ENCODE measurements around the gene CDH6. TPM values are rescaled to one million over a fixed set of nuclear protein-coding genes. Genes with fewer than 3 reads are reported as not detected.

Gene CDH6
- total and polyA plus RNA-seq, 4 donors: 0.25 to 10.7 (median 4.4) TPM

DNA sequence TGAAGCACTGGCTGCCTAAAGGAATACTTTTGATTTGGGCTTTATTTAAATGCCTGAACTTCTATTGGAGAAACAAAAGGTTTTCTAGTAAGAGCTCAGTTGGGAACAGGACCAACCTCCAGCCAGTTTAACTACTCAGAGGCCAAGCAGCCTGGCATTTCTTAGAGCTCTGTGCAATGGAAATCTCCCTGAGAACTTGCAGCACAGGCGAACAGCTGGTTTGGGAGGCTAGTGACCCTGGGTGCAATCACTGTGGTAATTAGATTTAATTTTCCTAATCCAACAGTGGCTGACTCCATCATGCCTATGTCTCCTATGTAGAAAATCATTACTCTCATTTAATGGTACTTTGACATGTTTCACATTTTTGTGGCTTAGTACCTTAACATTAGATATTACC is 1.0 kb upstream of the CDH6 start:
- Histone ChIP-seq H3K4me3 (ENCODE audit: low read length in 2 of 2) (no peak overlapping the region), H3K27me3 (ENCODE audit: control insufficient read depth in 1 of 2, insufficient read depth in 2 of 2, low read length in 1 of 2) (no peaks in the 10 kb centered on the region), H3K27ac (ENCODE audit: low read depth in 1 of 2, low read length in 2 of 2) (no peak overlapping the region), H3K36me3 (ENCODE audit: control insufficient read depth in 1 of 2, insufficient read depth in 2 of 2, low read length in 1 of 2) (no peaks in the 10 kb centered on the region), H3K9me3 (ENCODE audit: control insufficient read depth, low read length) (no peaks in the 10 kb centered on the region), H3K4me1 (ENCODE audit: control insufficient read depth in 1 of 2, insufficient read depth in 2 of 2, low read length in 2 of 2) (no peaks in the 10 kb centered on the region)
- intact Hi-C loops (cut with DNase I): loop anchor here in 1 of 2 donors (10.0 kb wide), 1 partner anchor 318 kb away; no protein-coding TSS in a partner anchor
- no peak for DNase-seq
- WGBS, 2 donors: 70 to 76% methylated on average over 1 of the region's 1 CpG
- ATAC-seq (ENCODE audit: low FRiP score): no peak

DNA sequence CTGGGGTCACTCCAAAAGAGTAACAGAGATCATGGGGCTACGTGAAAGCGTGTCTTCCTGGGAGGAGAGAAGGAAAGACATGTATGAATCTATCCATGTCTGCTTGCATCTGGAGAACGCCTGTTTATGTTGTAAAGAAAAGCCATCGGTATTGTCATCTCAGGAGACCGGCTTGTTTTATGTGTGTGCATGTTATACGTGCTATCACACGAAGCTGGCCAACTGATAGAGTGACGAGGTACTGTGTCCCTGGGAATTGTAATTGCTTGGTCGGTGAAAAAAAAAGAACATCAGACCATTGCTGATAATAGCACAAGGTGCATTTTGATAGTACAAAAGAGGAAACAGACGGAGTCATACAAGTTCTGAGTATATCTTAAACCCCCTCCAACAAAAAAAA is 370 bp upstream of the CDH6 start:
- DNase-seq (no peak), ATAC-seq (ENCODE audit: low FRiP score) (no peak)
- H3K4me1 ChIP-seq (ENCODE audit: control insufficient read depth in 1 of 2, insufficient read depth in 2 of 2, low read length in 2 of 2): peaks cover 0 to 2% of the 10 kb centered on the region in 2 donors
- WGBS, 2 donors: 24 to 34% methylated on average over 10 of the region's 10 CpGs
- H3K36me3 ChIP-seq (ENCODE audit: control insufficient read depth in 1 of 2, insufficient read depth in 2 of 2, low read length in 1 of 2): no peaks in the 10 kb centered on the region
- peak overlapping the region; percentile 45 to 62 for H3K4me3 ChIP-seq (ENCODE audit: low read length in 2 of 2)
- no peak overlapping the region for H3K27ac ChIP-seq (ENCODE audit: low read depth in 1 of 2, low read length in 2 of 2)
- H3K9me3 ChIP-seq (ENCODE audit: control insufficient read depth, low read length): no peaks in the 10 kb centered on the region
- intact Hi-C loops (cut with DNase I): loop anchor here in 1 of 2 donors (10.0 kb wide), 1 partner anchor 318 kb away; no protein-coding TSS in a partner anchor
- no peaks in the 10 kb centered on the region for H3K27me3 ChIP-seq (ENCODE audit: control insufficient read depth in 1 of 2, insufficient read depth in 2 of 2, low read length in 1 of 2)

DNA sequence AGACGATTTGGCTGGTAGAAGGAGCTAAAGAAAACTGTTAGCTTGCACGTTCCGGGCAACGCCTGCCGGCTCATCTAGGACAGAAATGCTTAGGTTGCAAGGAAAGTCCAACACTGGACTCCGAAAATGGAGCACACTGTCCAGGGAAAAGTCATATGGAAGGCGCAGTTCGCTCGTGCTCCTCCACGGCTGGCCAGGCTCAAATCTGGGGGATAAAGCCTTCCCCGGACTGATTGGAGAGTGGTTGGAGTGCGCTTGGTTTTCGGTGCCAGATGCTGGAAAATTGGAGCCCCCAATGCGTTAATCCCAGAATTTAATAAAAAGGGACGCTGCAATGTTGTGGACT is 955 bp downstream of the CDH6 start:
- H3K27ac ChIP-seq (ENCODE audit: low read depth in 1 of 2, low read length in 2 of 2): no peak overlapping the region
- no peaks in the 10 kb centered on the region for H3K27me3 ChIP-seq (ENCODE audit: control insufficient read depth in 1 of 2, insufficient read depth in 2 of 2, low read length in 1 of 2)
- H3K36me3 ChIP-seq (ENCODE audit: control insufficient read depth in 1 of 2, insufficient read depth in 2 of 2, low read length in 1 of 2): no peaks in the 10 kb centered on the region
- peaks cover 0 to 2% of the 10 kb centered on the region in 2 donors for H3K4me1 ChIP-seq (ENCODE audit: control insufficient read depth in 1 of 2, insufficient read depth in 2 of 2, low read length in 2 of 2)
- no peaks in the 10 kb centered on the region for H3K9me3 ChIP-seq (ENCODE audit: control insufficient read depth, low read length)
- H3K4me3 ChIP-seq (ENCODE audit: low read length in 2 of 2): peak overlapping the region; percentile 45 to 62
- intact Hi-C loops (cut with DNase I): loop anchor here in 1 of 2 donors (10.0 kb wide), 1 partner anchor 320 kb away; no protein-coding TSS in a partner anchor
- 0 to 1% methylated on average over 15 of the region's 15 CpGs for WGBS, 2 donors
- ATAC-seq (ENCODE audit: low FRiP score) (peak; percentile 48), DNase-seq (no peak)

DNA sequence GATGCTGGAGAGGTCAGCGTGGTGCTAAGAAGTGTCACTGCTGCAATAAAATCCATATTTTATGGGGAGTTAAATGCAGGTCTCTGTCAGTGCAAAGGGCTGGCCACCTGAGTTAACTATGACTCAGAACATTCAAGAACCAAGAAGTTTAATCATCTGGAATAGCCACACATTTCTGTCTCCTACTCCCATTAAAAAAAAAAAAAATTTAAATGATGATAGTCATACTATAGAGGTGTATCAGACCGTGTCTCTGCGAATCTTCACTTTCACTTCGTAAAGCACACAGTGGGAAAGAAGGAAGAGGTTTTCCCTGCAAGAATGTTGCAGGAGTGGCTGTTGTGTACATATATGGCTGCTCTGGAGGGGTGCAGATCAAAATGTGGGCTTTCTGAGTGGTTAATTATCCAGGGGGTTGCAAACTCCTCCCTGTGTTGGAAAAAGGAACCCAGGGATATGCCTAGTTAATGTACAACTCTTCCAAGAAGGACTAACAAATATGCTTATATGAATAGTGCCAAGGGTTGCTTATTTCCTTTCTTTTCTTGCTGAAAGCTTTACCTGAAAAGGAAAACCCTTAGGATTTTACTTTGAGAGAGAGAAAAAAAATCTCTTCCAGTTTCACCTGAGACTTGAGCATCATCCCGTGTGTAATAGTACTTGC is 1.5 kb downstream of the CDH6 start:
- ATAC-seq (ENCODE audit: low FRiP score) (no peak), DNase-seq (no peak)
- intact Hi-C loops (cut with DNase I): loop anchor here in 1 of 2 donors (10.0 kb wide), 1 partner anchor 320 kb away; no protein-coding TSS in a partner anchor
- 35 to 36% methylated on average over 5 of the region's 5 CpGs for WGBS, 2 donors
- H3K36me3 ChIP-seq (ENCODE audit: control insufficient read depth in 1 of 2, insufficient read depth in 2 of 2, low read length in 1 of 2): no peaks in the 10 kb centered on the region
- H3K9me3 ChIP-seq (ENCODE audit: control insufficient read depth, low read length): no peaks in the 10 kb centered on the region
- peak overlapping the region; percentile 38 to 62 for H3K4me3 ChIP-seq (ENCODE audit: low read length in 2 of 2)
- H3K4me1 ChIP-seq (ENCODE audit: control insufficient read depth in 1 of 2, insufficient read depth in 2 of 2, low read length in 2 of 2): peaks cover 0 to 2% of the 10 kb centered on the region in 2 donors
- H3K27me3 ChIP-seq (ENCODE audit: control insufficient read depth in 1 of 2, insufficient read depth in 2 of 2, low read length in 1 of 2): no peaks in the 10 kb centered on the region
- no peak overlapping the region for H3K27ac ChIP-seq (ENCODE audit: low read depth in 1 of 2, low read length in 2 of 2)

DNA sequence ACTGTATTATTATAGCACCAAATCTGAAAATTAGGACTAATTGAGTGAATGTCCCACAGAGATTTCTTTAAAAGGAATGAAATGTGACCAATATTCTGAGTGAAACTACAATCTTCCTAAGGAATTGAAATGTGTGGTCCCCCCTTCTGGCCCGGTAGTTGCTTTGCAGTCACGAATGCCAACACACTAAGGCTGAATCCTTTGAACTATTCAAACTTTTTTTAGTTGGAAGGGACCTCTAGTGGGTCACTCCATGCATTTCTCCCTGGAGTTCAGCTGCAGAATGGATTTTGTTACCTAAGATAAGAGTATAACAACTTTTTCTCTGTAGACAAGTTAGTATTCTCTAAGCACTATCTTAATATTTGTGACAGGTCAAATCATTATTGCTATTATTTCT is 2.8 kb downstream of the CDH6 start:
- no peaks in the 10 kb centered on the region for H3K9me3 ChIP-seq (ENCODE audit: control insufficient read depth, low read length)
- ATAC-seq (ENCODE audit: low FRiP score) (no peak), DNase-seq (no peak)
- H3K27me3 ChIP-seq (ENCODE audit: control insufficient read depth in 1 of 2, insufficient read depth in 2 of 2, low read length in 1 of 2): no peaks in the 10 kb centered on the region
- no peaks in the 10 kb centered on the region for H3K36me3 ChIP-seq (ENCODE audit: control insufficient read depth in 1 of 2, insufficient read depth in 2 of 2, low read length in 1 of 2)
- H3K4me1 ChIP-seq (ENCODE audit: control insufficient read depth in 1 of 2, insufficient read depth in 2 of 2, low read length in 2 of 2): peaks cover 0 to 2% of the 10 kb centered on the region in 2 donors
- no peak overlapping the region for H3K4me3 ChIP-seq (ENCODE audit: low read length in 2 of 2)
- WGBS, 2 donors: 1 to 24% methylated on average over 2 of the region's 2 CpGs
- H3K27ac ChIP-seq (ENCODE audit: low read depth in 1 of 2, low read length in 2 of 2): no peak overlapping the region
- intact Hi-C loops (cut with DNase I): loop anchor here in 1 of 2 donors (10.0 kb wide), 1 partner anchor 322 kb away; no protein-coding TSS in a partner anchor

DNA sequence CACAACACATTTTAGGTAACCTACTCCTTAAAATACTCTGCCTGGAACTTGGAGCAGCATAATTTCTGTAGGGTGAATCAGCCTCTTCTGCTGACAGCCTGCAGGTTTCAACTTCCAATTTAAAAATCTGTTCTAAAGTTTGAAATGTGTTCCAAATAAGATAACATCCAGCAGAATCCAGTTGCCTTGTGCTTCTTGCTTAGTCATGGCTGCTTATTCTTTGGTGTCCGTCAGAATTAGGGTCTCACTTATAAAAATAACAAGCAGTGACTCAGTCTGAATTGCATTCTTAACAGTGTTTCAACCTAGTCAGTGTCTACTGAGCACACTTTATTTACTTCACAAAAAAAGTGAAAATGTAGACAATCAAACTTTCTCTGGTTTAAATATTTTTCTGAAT is 3.7 kb downstream of the CDH6 start:
- Histone ChIP-seq H3K27ac (ENCODE audit: low read depth in 1 of 2, low read length in 2 of 2) (no peak overlapping the region), H3K4me1 (ENCODE audit: control insufficient read depth in 1 of 2, insufficient read depth in 2 of 2, low read length in 2 of 2) (peaks cover 0 to 2% of the 10 kb centered on the region in 2 donors), H3K9me3 (ENCODE audit: control insufficient read depth, low read length) (no peaks in the 10 kb centered on the region), H3K4me3 (ENCODE audit: low read length in 2 of 2) (no peak overlapping the region), H3K27me3 (ENCODE audit: control insufficient read depth in 1 of 2, insufficient read depth in 2 of 2, low read length in 1 of 2) (no peaks in the 10 kb centered on the region), H3K36me3 (ENCODE audit: control insufficient read depth in 1 of 2, insufficient read depth in 2 of 2, low read length in 1 of 2) (no peaks in the 10 kb centered on the region)
- no peak for DNase-seq
- intact Hi-C loops (cut with DNase I): loop anchor here in 1 of 2 donors (10.0 kb wide), 1 partner anchor 322 kb away; no protein-coding TSS in a partner anchor
- WGBS, 2 donors: 8 to 15% methylated on average over 1 of the region's 1 CpG
- ATAC-seq (ENCODE audit: low FRiP score): no peak

DNA sequence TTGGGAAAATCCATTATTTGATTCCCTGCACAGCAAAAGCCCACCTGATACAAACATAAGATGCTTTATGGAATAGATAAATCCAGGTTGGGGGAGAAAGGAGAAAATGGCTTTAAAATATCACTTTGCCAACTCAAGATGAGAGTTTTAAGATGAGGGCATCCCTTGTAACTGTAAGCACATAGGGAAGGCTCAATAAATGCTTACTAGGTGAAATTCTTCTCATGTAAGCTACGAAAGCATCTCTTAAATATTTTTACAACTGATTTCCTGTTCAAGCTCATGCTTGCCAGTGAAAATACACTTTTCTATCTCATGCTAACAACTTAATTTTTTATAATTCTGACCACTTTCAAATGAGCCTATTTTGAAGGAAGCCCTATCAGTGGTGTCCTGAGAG is 11.5 kb downstream of the CDH6 start:
- ATAC-seq (ENCODE audit: low FRiP score): no peak
- Histone ChIP-seq H3K27ac (ENCODE audit: low read depth in 1 of 2, low read length in 2 of 2) (no peak overlapping the region), H3K9me3 (ENCODE audit: control insufficient read depth, low read length) (no peaks in the 10 kb centered on the region), H3K36me3 (ENCODE audit: control insufficient read depth in 1 of 2, insufficient read depth in 2 of 2, low read length in 1 of 2) (no peaks in the 10 kb centered on the region), H3K4me1 (ENCODE audit: control insufficient read depth in 1 of 2, insufficient read depth in 2 of 2, low read length in 2 of 2) (no peaks in the 10 kb centered on the region), H3K27me3 (ENCODE audit: control insufficient read depth in 1 of 2, insufficient read depth in 2 of 2, low read length in 1 of 2) (no peaks in the 10 kb centered on the region), H3K4me3 (ENCODE audit: low read length in 2 of 2) (no peak overlapping the region)
- intact Hi-C loops (cut with DNase I): no loop called here
- WGBS, 2 donors: 18 to 24% methylated on average over 1 of the region's 1 CpG
- DNase-seq: no peak

DNA sequence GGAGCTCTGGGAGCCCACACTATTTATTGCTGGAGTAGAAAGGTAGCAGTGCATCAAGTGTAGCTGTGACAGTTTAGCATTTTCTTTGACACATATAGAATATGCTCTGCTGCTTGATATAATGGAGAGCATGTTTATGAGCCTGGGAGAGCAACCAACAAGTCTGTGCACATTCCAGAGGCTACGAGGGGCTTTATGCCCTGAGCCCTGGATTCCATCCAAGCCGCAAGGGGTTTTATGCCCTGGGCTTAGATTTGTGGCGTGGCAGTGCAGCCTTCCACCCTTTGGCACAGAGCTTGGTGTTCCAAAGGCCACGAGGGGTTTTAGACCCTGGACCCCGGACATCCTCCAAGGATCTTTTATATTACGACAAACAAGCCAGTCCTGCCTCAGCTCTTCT is 14.6 kb downstream of the CDH6 start:
- H3K4me1 ChIP-seq (ENCODE audit: control insufficient read depth in 1 of 2, insufficient read depth in 2 of 2, low read length in 2 of 2): no peaks in the 10 kb centered on the region
- WGBS, 2 donors: 96 to 97% methylated on average over 6 of the region's 6 CpGs
- intact Hi-C loops (cut with DNase I): no loop called here

DNA sequence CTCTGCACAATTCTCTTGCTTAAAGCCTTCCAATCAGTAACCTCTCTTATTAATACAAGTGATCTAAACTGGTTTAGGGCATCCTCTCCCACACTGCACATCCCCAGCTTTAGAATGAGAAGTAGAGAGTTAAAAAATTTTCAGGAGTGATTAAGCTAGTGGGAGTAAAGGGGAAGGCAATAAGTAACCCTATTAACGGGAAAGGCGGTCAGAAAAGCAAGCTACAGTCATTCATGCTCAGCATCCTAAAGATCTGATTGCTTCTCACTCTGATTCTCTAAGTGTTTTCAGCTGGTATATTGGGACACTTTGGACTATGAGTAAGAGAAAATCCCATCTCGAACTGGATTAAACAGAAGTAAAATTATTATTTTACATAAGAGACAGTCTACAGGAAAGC is 15.8 kb downstream of the CDH6 start:
- intact Hi-C loops (cut with DNase I): no loop called here
- Histone ChIP-seq H3K4me3 (ENCODE audit: low read length in 2 of 2) (no peak overlapping the region), H3K9me3 (ENCODE audit: control insufficient read depth, low read length) (no peaks in the 10 kb centered on the region), H3K36me3 (ENCODE audit: control insufficient read depth in 1 of 2, insufficient read depth in 2 of 2, low read length in 1 of 2) (no peaks in the 10 kb centered on the region), H3K27me3 (ENCODE audit: control insufficient read depth in 1 of 2, insufficient read depth in 2 of 2, low read length in 1 of 2) (no peaks in the 10 kb centered on the region), H3K4me1 (ENCODE audit: control insufficient read depth in 1 of 2, insufficient read depth in 2 of 2, low read length in 2 of 2) (no peaks in the 10 kb centered on the region), H3K27ac (ENCODE audit: low read depth in 1 of 2, low read length in 2 of 2) (no peak overlapping the region)
- ATAC-seq (ENCODE audit: low FRiP score) (no peak), DNase-seq (no peak)
- WGBS, 2 donors: 64 to 65% methylated on average over 3 of the region's 3 CpGs

More for the DNA sequence above, 14.6 kb downstream of the CDH6 start:
- Histone ChIP-seq H3K27ac (ENCODE audit: low read depth in 1 of 2, low read length in 2 of 2) (no peak overlapping the region), H3K36me3 (ENCODE audit: control insufficient read depth in 1 of 2, insufficient read depth in 2 of 2, low read length in 1 of 2) (no peaks in the 10 kb centered on the region), H3K27me3 (ENCODE audit: control insufficient read depth in 1 of 2, insufficient read depth in 2 of 2, low read length in 1 of 2) (no peaks in the 10 kb centered on the region), H3K9me3 (ENCODE audit: control insufficient read depth, low read length) (no peaks in the 10 kb centered on the region), H3K4me3 (ENCODE audit: low read length in 2 of 2) (no peak overlapping the region)
- no peak for ATAC-seq (ENCODE audit: low FRiP score)
- no peak for DNase-seq

All from aorta (tissue), 5 donors.